Hair follicular keratinocyte (primary cell): ENCODE measurements around the gene SMPX. TPM values are rescaled to one million over a fixed set of nuclear protein-coding genes. Genes with fewer than 3 reads are reported as not detected.

Experiments
- total RNA-seq: library from RNA; depleted of rRNA; stranded (reverse); fragments of >200 nt; gene quantifications from 2 replicates; pipeline ENCODE4 v1.2.3, GENCODE V29; 2015

The SMPX gene
- total RNA-seq = not detected in 2 replicates

DNA sequence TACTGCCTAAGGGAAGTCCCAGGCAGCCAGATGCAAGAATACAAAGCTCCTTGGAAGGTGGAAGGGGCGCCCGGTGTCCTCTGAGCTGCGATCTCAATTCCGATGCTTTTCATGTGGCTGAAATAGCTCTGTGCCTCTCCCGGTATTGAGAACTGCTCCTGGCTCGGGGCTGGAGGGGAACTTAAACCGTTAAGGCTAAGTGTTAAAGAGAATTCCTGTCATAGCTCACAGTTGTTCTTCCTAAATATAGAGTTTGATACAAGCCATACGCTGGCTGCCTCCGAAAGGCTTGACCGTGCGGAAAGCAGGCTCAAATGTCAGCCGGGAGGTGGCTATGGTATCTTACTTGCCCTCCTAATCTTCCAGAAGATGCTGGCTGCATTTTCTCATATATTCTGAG is at the start of gene SMPX:
Gene SMPX, minus strand, starts transcription at position 157 of the 400 bp plus-strand sequence. CDS start 3,826 bp downstream, outside the sequence.

DNA sequence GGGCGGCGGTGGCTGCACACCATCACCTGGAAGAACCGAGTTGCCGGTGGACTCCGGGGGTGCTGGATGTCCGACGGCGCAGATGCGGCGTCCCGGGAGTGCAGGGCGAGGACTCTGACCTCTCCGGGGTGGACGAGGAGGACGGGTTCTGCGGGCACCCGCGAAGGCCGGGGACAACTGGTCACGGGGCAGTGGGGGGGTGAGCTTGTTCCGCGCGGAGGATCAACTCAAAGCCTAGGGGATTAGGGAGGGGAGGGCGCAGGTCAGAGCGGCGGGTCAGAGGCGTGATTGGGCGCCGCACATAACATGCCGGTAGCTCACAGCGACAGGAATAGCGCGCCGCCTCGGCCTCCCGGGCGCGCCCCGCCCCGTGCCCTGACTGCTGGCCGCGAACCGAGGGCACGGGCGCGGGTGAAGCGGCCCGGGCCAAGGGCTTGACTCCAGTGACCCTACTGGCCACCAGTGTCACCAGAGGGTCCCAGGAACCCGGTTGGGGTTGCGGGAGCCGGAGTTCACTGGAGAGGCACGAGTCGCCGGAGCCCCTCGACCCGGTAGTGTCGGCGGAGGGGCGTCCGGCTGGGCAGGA is 99.7 kb downstream of the SMPX start, which contains the start of gene KLHL34:
Gene KLHL34, minus strand, starts transcription at position 179 of the 586 bp plus-strand sequence. CDS start 542 bp downstream, outside the sequence.

Other genes starting within 250 kb of the SMPX start
- 0.31 and 0.34 TPM in 2 replicates for gene KLHL34, start 99.8 kb downstream of the SMPX start, total RNA-seq
- 5.2 and 6.7 TPM in 2 replicates for gene MBTPS2, start 81.5 kb upstream of the SMPX start, total RNA-seq
- 0.76 and 0.78 TPM in 2 replicates for gene YY2, start 97.9 kb upstream of the SMPX start, total RNA-seq
- gene SMS, start 182.6 kb upstream of the SMPX start, total RNA-seq = 120 and 184 TPM in 2 replicates